Mucosa of descending colon (tissue), 3 donors: ENCODE data around the gene ZC3HAV1L. TPM values are rescaled to one million over a fixed set of nuclear protein-coding genes. Genes with fewer than 3 reads are reported as not detected.
A peak's percentile ranks its signal among the peaks of the same experiment; 100 is the strongest.

Source experiments
- ATAC-seq: fragments of 200-7000 bp; cut with Tn5 transposase; one replicate; pipeline ENCODE4 v1.9.1; 2020; ENCODE audit warnings: mild to moderate bottlenecking, moderate library complexity
- DNase-seq, 3 donors: peaks; one replicate each; pipeline ENCODE4 v3.0.0-alpha.2; 2020
- H3K36me3 ChIP-seq: fragments of 200-600 bp; one replicate; pipeline ENCODE4 v1.8.0; 2021; ENCODE audit warnings: low read depth, mild to moderate bottlenecking
- H3K4me1 ChIP-seq: fragments of 200-600 bp; one replicate; pipeline ENCODE4 v1.8.0; 2021; ENCODE audit warnings: low read depth, mild to moderate bottlenecking
- H3K4me3 ChIP-seq: fragments of 200-600 bp; one replicate; pipeline ENCODE4 v1.8.0; 2021; ENCODE audit warnings: mild to moderate bottlenecking
- H3K9me3 ChIP-seq: fragments of 200-600 bp; one replicate; pipeline ENCODE4 v1.8.0; 2021; ENCODE audit warnings: mild to moderate bottlenecking
- CTCF ChIP-seq: fragments of 200-600 bp; IDR thresholded peaks from one replicate; pipeline ENCODE4 v1.8.0; 2022; ENCODE audit warnings: antibody characterized with exemption, mild to moderate bottlenecking
- intact Hi-C, 2 donors: fragments of 100-400 bp; cut with DNase I in 1 of 2; cut with micrococcal nuclease in 1 of 2; formaldehyde crosslinking; loops; one replicate each; pipeline versions ENCODE4 v1.11.0 to v1.11.1; 2022; cut with DNase I, micrococcal nuclease
- total RNA-seq, 3 donors: library from RNA; stranded (reverse); fragmentation: NEBNext Ultra II Directional in 2 of 3; extraction: Animal tissue kit (Norgen Biotek cat#: 25700) in 2 of 3; gene quantifications; one replicate each; pipeline versions ENCODE4 v1.2.1 to v1.2.4, GENCODE V29; 2021 to 2023
- donor health status: DM: no; HTN: no; CAD: no; lungs with moderate emphysema.
- donor health status: DM: no; HTN: no; CAD: no.
- donor health status: DM: no; HTN: yes; CAD: no.

The ZC3HAV1L gene
- total RNA-seq, 3 donors from 2014 or later = 6.0 to 9.1 (median 6.5) TPM

- Histone ChIP-seq H3K36me3 (no peaks in the 10 kb centered on the region), H3K4me1 (no peaks in the 10 kb centered on the region), H3K4me3 (peak overlapping the region; percentile 23), H3K9me3 (no peaks in the 10 kb centered on the region)
- intact Hi-C loops = no loop called here
- peak; percentile 49 to 57 (median 56) for DNase-seq
- ATAC-seq = peak; percentile 59
- no peak for TF ChIP-seq CTCF
Measured at GRCh38 chr7:139034855-139035585, 822 bp downstream of the ZC3HAV1L start.

GRCh38 chr7:139034336-139034735, 1.5 kb downstream of the ZC3HAV1L start:
- Histone ChIP-seq H3K4me3 (no peak overlapping the region), H3K36me3 (no peaks in the 10 kb centered on the region), H3K4me1 (no peaks in the 10 kb centered on the region), H3K9me3 (no peaks in the 10 kb centered on the region)
- intact Hi-C loops = no loop called here
- ATAC-seq (no peak), DNase-seq (no peak)
- no peak for TF ChIP-seq CTCF

GRCh38 chr7:139033346-139034114, 2.3 kb downstream of the ZC3HAV1L start:
- TF ChIP-seq CTCF = no peak
- intact Hi-C loops = no loop called here
- H3K9me3 ChIP-seq = no peaks in the 10 kb centered on the region
- no peaks in the 10 kb centered on the region for H3K36me3 ChIP-seq
- H3K4me1 ChIP-seq = no peaks in the 10 kb centered on the region
- ATAC-seq (no peak), DNase-seq (no peak)
- no peak overlapping the region for H3K4me3 ChIP-seq

GRCh38 chr7:139032473-139032872, 3.4 kb downstream of the ZC3HAV1L start:
- no peak overlapping the region for H3K4me3 ChIP-seq
- intact Hi-C loops = no loop called here
- ATAC-seq (no peak), DNase-seq (no peak)
- no peaks in the 10 kb centered on the region for H3K4me1 ChIP-seq
- no peaks in the 10 kb centered on the region for H3K9me3 ChIP-seq
- no peak for TF ChIP-seq CTCF
- no peaks in the 10 kb centered on the region for H3K36me3 ChIP-seq

GRCh38 chr7:139029353-139029752, 6.5 kb downstream of the ZC3HAV1L start:
- no peak for DNase-seq
- Histone ChIP-seq H3K4me1 (no peaks in the 10 kb centered on the region), H3K4me3 (no peak overlapping the region), H3K9me3 (no peaks in the 10 kb centered on the region), H3K36me3 (no peaks in the 10 kb centered on the region)
- no peak for TF ChIP-seq CTCF
- no peak for ATAC-seq
- intact Hi-C loops = no loop called here
